IMR-90 (cell line): Measurements from ENCODE around the gene SLC9A9. TPM values are rescaled to one million over a fixed set of nuclear protein-coding genes. Genes with fewer than 3 reads are reported as not detected.

Experiments used
- ATAC-seq: fragments of 200-7000 bp; cut with Tn5 transposase; 2 replicates; pipeline ENCODE4 v1.9.1; 2020; ENCODE audit warnings: low read depth, mild to moderate bottlenecking, moderate library complexity
- BruUV-seq: library from RNA; stranded (reverse); fragments of 400-500 nt; replicated peaks from 2 replicates; lab custom pipeline; 2021; lab: Mats Ljungman, UMichigan
- CTCF ChIA-PET: fragments of 300-600 bp; formaldehyde crosslinking; extraction: SDS; loops from one replicate; lab custom pipeline; 2021; ENCODE audit warnings: antibody characterized with exemption; lab: Yijun Ruan, JAX
- POLR2A ChIA-PET: fragments of 300-600 bp; sonication (Branson Sonifier 250); formaldehyde crosslinking; loops from one replicate; lab custom pipeline; 2022; ENCODE audit warnings: antibody characterized with exemption; ENCODE audit not compliant: unreplicated experiment; lab: Charles Lee
- DNase-seq: peaks from one replicate; pipeline ENCODE4 v3.0.0; 2013
- H2AFZ ChIP-seq: replicated peaks from 2 replicates; pipeline ENCODE3; 2013; ENCODE audit warnings: low read length, mild to moderate bottlenecking; ENCODE audit not compliant: poor library complexity
- H2AK5ac ChIP-seq: 2 replicates; pipeline ENCODE4 v1.6.1; 2013; ENCODE audit warnings: low read depth, low read length, inconsistent platforms
- H2AK9ac ChIP-seq: replicated peaks from 2 replicates; pipeline ENCODE3; 2013; ENCODE audit warnings: mild to moderate bottlenecking, low read depth, low read length, moderate library complexity; ENCODE audit not compliant: poor library complexity
- H2BK120ac ChIP-seq: 2 replicates; pipeline ENCODE4 v1.6.1; 2013; ENCODE audit warnings: low read depth, low read length, inconsistent platforms
- H2BK15ac ChIP-seq: 3 replicates; pipeline ENCODE4 v1.6.1; 2013; ENCODE audit warnings: low read depth, low read length, inconsistent platforms
- H2BK20ac ChIP-seq: 2 replicates; pipeline ENCODE4 v1.6.1; 2013; ENCODE audit warnings: low read depth, mild to moderate bottlenecking, inconsistent platforms, low read length, moderate library complexity
- H2BK5ac ChIP-seq: 2 replicates; pipeline ENCODE4 v1.6.1; 2013; ENCODE audit warnings: mild to moderate bottlenecking, low read depth, low read length, inconsistent platforms; ENCODE audit not compliant: poor library complexity, severe bottlenecking
- H3K14ac ChIP-seq: replicated peaks from 2 replicates; pipeline ENCODE4 v1.6.1; 2013; ENCODE audit warnings: low read depth, low read length, inconsistent platforms
- H3K18ac ChIP-seq: 2 replicates; pipeline ENCODE4 v1.6.1; 2013; ENCODE audit warnings: low read depth, low read length, control low read depth
- H3K23ac ChIP-seq: 2 replicates; pipeline ENCODE4 v1.6.1; 2013; ENCODE audit warnings: low read depth, low read length, inconsistent platforms
- H3K27ac ChIP-seq: 2 replicates; pipeline ENCODE4 v1.5.1; 2013; ENCODE audit warnings: mild to moderate bottlenecking, control low read depth, low read length; ENCODE audit not compliant: insufficient read depth
- H3K27me3 ChIP-seq: 2 replicates; pipeline ENCODE4 v1.6.1; 2013; ENCODE audit warnings: low read length; ENCODE audit not compliant: control insufficient read depth, insufficient read depth
- H3K36me3 ChIP-seq: 2 replicates; pipeline ENCODE4 v1.6.1; 2013; ENCODE audit warnings: low read length, mixed read lengths; ENCODE audit not compliant: control insufficient read depth, insufficient read depth
- H3K4ac ChIP-seq: 2 replicates; pipeline ENCODE4 v1.6.1; 2013; ENCODE audit warnings: low read depth, low read length, inconsistent platforms
- H3K4me1 ChIP-seq: 2 replicates; pipeline ENCODE4 v1.6.1; 2013; ENCODE audit warnings: low read length, mixed read lengths; ENCODE audit not compliant: control insufficient read depth, insufficient read depth
- H3K4me2 ChIP-seq: 2 replicates; pipeline ENCODE4 v1.6.1; 2013; ENCODE audit warnings: low read depth, mild to moderate bottlenecking, control low read depth, low read length, moderate library complexity
- H3K4me3 ChIP-seq: 2 replicates; pipeline ENCODE4 v1.5.1; 2013; ENCODE audit warnings: low read depth, mild to moderate bottlenecking, control low read depth, low read length, moderate library complexity; ENCODE audit not compliant: insufficient read depth
- H3K56ac ChIP-seq: 2 replicates; pipeline ENCODE4 v1.6.1; 2013; ENCODE audit warnings: low read length, inconsistent platforms; ENCODE audit not compliant: insufficient read depth; ENCODE audit errors: extremely low read depth
- H3K79me1 ChIP-seq, 2 experiments: 2 replicates each; pipeline ENCODE4 v1.6.1; 2013; ENCODE audit warnings: low read length in 2 of 2, inconsistent platforms in 1 of 2, low read depth in 1 of 2
- H3K9ac ChIP-seq: 2 replicates; pipeline ENCODE4 v1.6.1; 2013; ENCODE audit warnings: low read depth, low read length, control low read depth
- H3K9me1 ChIP-seq: 2 replicates; pipeline ENCODE4 v1.6.1; 2013; ENCODE audit warnings: low read length, inconsistent platforms; ENCODE audit not compliant: insufficient read depth
- H3K9me3 ChIP-seq: 2 replicates; pipeline ENCODE4 v1.6.1; 2013; ENCODE audit warnings: low read length; ENCODE audit not compliant: control insufficient read depth, insufficient read depth
- H4K20me1 ChIP-seq: 2 replicates; pipeline ENCODE4 v1.6.1; 2013; ENCODE audit warnings: low read length, inconsistent platforms; ENCODE audit not compliant: insufficient read depth
- H4K5ac ChIP-seq: 2 replicates; pipeline ENCODE4 v1.6.1; 2013; ENCODE audit warnings: mild to moderate bottlenecking, low read depth, low read length, control low read depth
- H4K8ac ChIP-seq, 2 experiments: 2 replicates each; pipeline ENCODE4 v1.6.1; 2013; ENCODE audit warnings: low read depth in 2 of 2, low read length in 2 of 2, control low read depth in 1 of 2, inconsistent platforms in 1 of 2
- H4K91ac ChIP-seq: 2 replicates; pipeline ENCODE4 v1.6.1; 2013; ENCODE audit warnings: low read depth, low read length, inconsistent platforms; ENCODE audit not compliant: insufficient read depth
- MAFK ChIP-seq: IDR thresholded peaks from 2 replicates; pipeline ENCODE4 v1.6.1; 2012; ENCODE audit warnings: low read depth, low read length, improper control_type of control experiment
- SMC3 ChIP-seq: fragments of 150-350 bp; IDR thresholded peaks from 2 replicates; pipeline ENCODE4 v1.6.1; 2016; ENCODE audit warnings: low read depth, mild to moderate bottlenecking, antibody characterized with exemption, low read length, moderate library complexity
- WGBS, 2 experiments: methylation state at CpG; one replicate each; pipeline versions ENCODE4 v1.1.5 to v1.1.7; 2013; ENCODE audit warnings: missing lambda C conversion rate in 2 of 2; ENCODE audit not compliant: insufficient read length in 1 of 2; ENCODE audit errors: extremely low coverage in 2 of 2; 5-methylcytosine and 5-hydroxymethylcytosine counted together
- dilution Hi-C: fragments of 300-500 bp; cut with HindIII; formaldehyde crosslinking; loops from one replicate; pipeline ENCODE4 v1.14.3; 2018; ENCODE audit warnings: low sequenced_read_pairs; ENCODE audit not compliant: unreplicated experiment
- in situ Hi-C: fragments of 300-500 bp; cut with MboI; formaldehyde crosslinking; loops from 3 replicates; pipeline ENCODE4 v1.14.3; 2019; ENCODE audit warnings: low sequenced_read_pairs, inconsistent platforms, mixed read lengths
- intact Hi-C: fragments of 100-400 bp; cut with micrococcal nuclease; formaldehyde crosslinking; loops from 2 replicates; pipeline ENCODE4 v1.10.0; 2022
- polyA plus RNA-seq, 3 experiments: library from polyadenylated mRNA; depleted of rRNA; stranded (reverse); fragments of >200 nt; gene quantifications; 2 replicates each; pipeline ENCODE4 v1.2.3, GENCODE V29; 2012; ENCODE audit warnings: low replicate concordance in 1 of 3
- total RNA-seq: library from RNA; depleted of rRNA; stranded (reverse); fragments of >200 nt; gene quantifications from 2 replicates; pipeline ENCODE4 v1.2.3, GENCODE V29; 2012
- TF ChIP-seq, protein P1 (sequence below): fragments of 150-350 bp; IDR thresholded peaks from 2 replicates; pipeline ENCODE4 v1.6.1; 2017; ENCODE audit warnings: mild to moderate bottlenecking, antibody characterized with exemption, low read length, low read depth

The SLC9A9 gene
- total and polyA plus RNA-seq, 2 of the 4 experiments (the other 2 are of a cell fraction), result 1.4 to 2.3 TPM

DNA sequence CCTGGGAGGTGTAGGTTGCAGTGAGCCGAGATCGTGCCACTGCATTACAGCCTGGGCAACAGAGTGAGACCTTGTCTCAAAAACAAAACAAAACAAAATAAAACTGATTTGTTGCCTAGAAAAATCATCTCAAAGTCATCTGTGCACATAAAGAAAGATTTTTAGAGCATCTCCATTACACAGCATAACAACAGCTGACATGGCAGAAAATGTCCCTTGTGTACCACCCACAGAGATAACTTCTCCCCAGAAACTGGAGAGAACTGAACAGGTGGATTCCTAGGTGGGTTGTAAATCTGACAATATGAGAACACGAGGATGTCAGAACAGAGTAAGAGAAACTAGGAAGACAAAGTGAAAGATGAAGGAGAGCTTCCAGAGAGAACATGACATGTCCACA lies 207.5 kb downstream of the SLC9A9 start:
- Histone ChIP-seq H3K36me3 (no peaks in the 10 kb centered on the region), H3K4me3 (no peak overlapping the region), H4K20me1 (no peaks in the 10 kb centered on the region), H4K5ac (no peak overlapping the region), H3K9ac (no peak overlapping the region), H2BK120ac (no peak overlapping the region), H3K27ac (no peak overlapping the region), H4K91ac (no peak overlapping the region), H3K23ac (no peak overlapping the region), H3K4me1 (no peaks in the 10 kb centered on the region), H2AK5ac (no peak overlapping the region), H3K4ac (no peak overlapping the region), H2AK9ac (no peak overlapping the region), H3K56ac (no peak overlapping the region), H3K9me1 (no peaks in the 10 kb centered on the region), H3K18ac (no peak overlapping the region), H3K14ac (no peak overlapping the region), H2BK20ac (no peak overlapping the region), H3K79me1 (no peaks in the 10 kb centered on the region), H3K9me3 (no peaks in the 10 kb centered on the region; the same call in 1 of the 2 replicates), H4K8ac (no peak overlapping the region), H3K27me3 (no peaks in the 10 kb centered on the region), H2BK15ac (no peak overlapping the region), H3K4me2 (no peak overlapping the region), H2BK5ac (no peak overlapping the region), H2AFZ (no peak overlapping the region)
- TF ChIP-seq, protein P1, sequence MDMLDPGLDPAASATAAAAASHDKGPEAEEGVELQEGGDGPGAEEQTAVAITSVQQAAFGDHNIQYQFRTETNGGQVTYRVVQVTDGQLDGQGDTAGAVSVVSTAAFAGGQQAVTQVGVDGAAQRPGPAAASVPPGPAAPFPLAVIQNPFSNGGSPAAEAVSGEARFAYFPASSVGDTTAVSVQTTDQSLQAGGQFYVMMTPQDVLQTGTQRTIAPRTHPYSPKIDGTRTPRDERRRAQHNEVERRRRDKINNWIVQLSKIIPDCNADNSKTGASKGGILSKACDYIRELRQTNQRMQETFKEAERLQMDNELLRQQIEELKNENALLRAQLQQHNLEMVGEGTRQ, result no peak
- TF ChIP-seq MAFK (peak; percentile 89), SMC3 (no peak)
- in situ Hi-C loops, result no loop called here
- dilution Hi-C loops, result no loop called here
- intact Hi-C loops, result loop anchor here (10.0 kb wide), 1 partner anchor 596 kb away; no protein-coding TSS in a partner anchor
- no TSS peak for BruUV-seq
- ChIA-PET CTCF (no interaction called here), POLR2A (no interaction called here)
- WGBS, 2 experiments, result no CpG with 5 or more reads among the region's 3 CpGs
- ATAC-seq (no peak), DNase-seq (no peak)
